Measurements from ENCODE around the gene ANXA2R. TPM values are rescaled to one million over a fixed set of nuclear protein-coding genes. Genes with fewer than 3 reads are reported as not detected.

The ANXA2R gene
- total RNA-seq, 6 donors from 2014 or later: 2.0 to 25.1 (median 4.3) TPM

- WGBS, 2 donors: 3 to 4% methylated on average over 22 to 27 of the region's 27 CpGs
- Histone ChIP-seq H3K36me3 (no peaks in the 10 kb centered on the region), H3K4me1 (peaks cover 6 to 20% (median 10%) of the 10 kb centered on the region in 4 donors), H3K27ac (peak overlapping the region; percentile 89 to 97 (median 93)), H3K9me3 (no peaks in the 10 kb centered on the region), H3K4me3 (peak overlapping the region; percentile 36 to 53 (median 48)), H3K27me3 (no peaks in the 10 kb centered on the region)
- DNase-seq (peak; percentile 35 to 80), ATAC-seq (ENCODE audit: low FRiP score in 2 of 2) (peak; percentile 81 to 83)
- TF ChIP-seq POLR2AphosphoS5 (IDR thresholded peaks at IDR 0.05) (peak in 1 of 2 donors; percentile 67), POLR2A (IDR thresholded peaks at IDR 0.05) (peak in 3 of 4 donors; percentile 9 to 53 (median 51)), CTCF (IDR thresholded peaks at IDR 0.05) (peak in 1 of 6 experiments; percentile 7), EP300 (IDR thresholded peaks at IDR 0.05) (no peak)
These were observed 32.7 kb downstream of the ANXA2R start for GRCh38 chr5:43007246-43007910.

GRCh38 chr5:43006424-43007202 is 33.5 kb downstream of the ANXA2R start:
- DNase-seq: peak in 1 of 2 donors; percentile 52
- Histone ChIP-seq H3K9me3 (no peaks in the 10 kb centered on the region), H3K27me3 (no peaks in the 10 kb centered on the region), H3K4me3 (peak overlapping the region in 3 of 4 donors; percentile 46 to 53 (median 49)), H3K4me1 (peaks cover 6 to 20% (median 10%) of the 10 kb centered on the region in 4 donors), H3K36me3 (no peaks in the 10 kb centered on the region), H3K27ac (peak overlapping the region; percentile 89 to 97 (median 93))
- TF ChIP-seq CTCF (IDR thresholded peaks at IDR 0.05): no peak
- TF ChIP-seq EP300 (IDR thresholded peaks at IDR 0.05): no peak
- no peak for TF ChIP-seq POLR2AphosphoS5 (IDR thresholded peaks at IDR 0.05)
- no peak for TF ChIP-seq POLR2A (IDR thresholded peaks at IDR 0.05)
- ATAC-seq (ENCODE audit: low FRiP score in 2 of 2): no peak
- 81 to 84% methylated on average over 19 of the region's 19 CpGs for WGBS, 2 donors

- Histone ChIP-seq H3K4me3 (no peak overlapping the region), H3K4me1 (peaks cover 6 to 21% (median 8%) of the 10 kb centered on the region in 4 donors), H3K27ac (no peak overlapping the region), H3K9me3 (no peaks in the 10 kb centered on the region), H3K27me3 (peaks cover 0 to 10% (median 0%) of the 10 kb centered on the region in 4 donors), H3K36me3 (no peaks in the 10 kb centered on the region)
- no peak for ATAC-seq (ENCODE audit: low FRiP score in 2 of 2)
- 60 to 75% methylated on average over 4 of the region's 4 CpGs for WGBS, 2 donors
- no peak for DNase-seq
- no peak for TF ChIP-seq POLR2AphosphoS5 (IDR thresholded peaks at IDR 0.05)
- no peak for TF ChIP-seq CTCF (IDR thresholded peaks at IDR 0.05)
- no peak for TF ChIP-seq EP300 (IDR thresholded peaks at IDR 0.05)
- no peak for TF ChIP-seq POLR2A (IDR thresholded peaks at IDR 0.05)
These were observed 35.1 kb downstream of the ANXA2R start for GRCh38 chr5:43005031-43005430.

- Histone ChIP-seq H3K36me3 (no peaks in the 10 kb centered on the region), H3K4me1 (peaks cover under 1 to 13% (median 5%) of the 10 kb centered on the region in 4 donors), H3K4me3 (no peak overlapping the region), H3K27me3 (peaks cover 0 to 19% (median 0%) of the 10 kb centered on the region in 4 donors), H3K9me3 (no peaks in the 10 kb centered on the region), H3K27ac (no peak overlapping the region)
- TF ChIP-seq POLR2A (IDR thresholded peaks at IDR 0.05): no peak
- TF ChIP-seq POLR2AphosphoS5 (IDR thresholded peaks at IDR 0.05): no peak
- TF ChIP-seq EP300 (IDR thresholded peaks at IDR 0.05): no peak
- no peak for TF ChIP-seq CTCF (IDR thresholded peaks at IDR 0.05)
- no peak for ATAC-seq (ENCODE audit: low FRiP score in 2 of 2)
- DNase-seq: no peak
These were observed 38.4 kb downstream of the ANXA2R start for GRCh38 chr5:43001748-43002147.
